Measurements from ENCODE around the gene TMPRSS11E. TPM values are rescaled to one million over a fixed set of nuclear protein-coding genes. Genes with fewer than 3 reads are reported as not detected.

The TMPRSS11E gene
- total RNA-seq, 1 donor from 2014 or later, result 0.41 TPM

- Histone ChIP-seq H3K9ac (ENCODE audit: low read length) (no peak overlapping the region), H3K4me2 (ENCODE audit: low read length) (no peak overlapping the region), H3K79me2 (ENCODE audit: insufficient read depth, low read length) (no peaks in the 10 kb centered on the region), H3K36me3 (ENCODE audit: insufficient read depth, low read length) (no peaks in the 10 kb centered on the region), H3K4me1 (ENCODE audit: insufficient read depth, low read length) (no peaks in the 10 kb centered on the region), H4K20me1 (ENCODE audit: insufficient read depth, low read length) (no peaks in the 10 kb centered on the region), H3K27ac (ENCODE audit: low read depth, low read length) (no peak overlapping the region), H3K4me3 (ENCODE audit: insufficient read depth, low read depth, low read length) (no peak overlapping the region), H3K9me3 (ENCODE audit: insufficient read depth, low read depth, low read length) (no peaks in the 10 kb centered on the region), H2AFZ (ENCODE audit: low read depth, low read length) (no peak overlapping the region), H3K27me3 (ENCODE audit: insufficient read depth, low read length) (no peaks in the 10 kb centered on the region)
- DNase-seq (ENCODE audit: low read depth), result no peak
- H3K4me1 Mint-ChIP-seq (ENCODE audit: low read depth, unreplicated experiment), result no peaks in the 10 kb centered on the region
- TF ChIP-seq CTCF (IDR thresholded peaks at IDR 0.05; ENCODE audit: insufficient read depth, low read depth, low read length) (no peak), EZH2 (IDR thresholded peaks at IDR 0.05; ENCODE audit: insufficient read depth, low read length) (no peak)
- no peaks in the 10 kb centered on the region for H3K36me3 Mint-ChIP-seq (ENCODE audit: low read depth, unreplicated experiment)
- H3K9me3 Mint-ChIP-seq (ENCODE audit: unreplicated experiment), result no peaks in the 10 kb centered on the region
- no peak overlapping the region for H3K27ac Mint-ChIP-seq (ENCODE audit: unreplicated experiment)
- no peak for FAIRE-seq
- H3K4me3 Mint-ChIP-seq (ENCODE audit: unreplicated experiment), result no peak overlapping the region
- H3K27me3 Mint-ChIP-seq (ENCODE audit: low read depth, unreplicated experiment), result no peaks in the 10 kb centered on the region
Observed at GRCh38 chr4:68416591-68416990, 30.7 kb upstream of the TMPRSS11E start.

DNA sequence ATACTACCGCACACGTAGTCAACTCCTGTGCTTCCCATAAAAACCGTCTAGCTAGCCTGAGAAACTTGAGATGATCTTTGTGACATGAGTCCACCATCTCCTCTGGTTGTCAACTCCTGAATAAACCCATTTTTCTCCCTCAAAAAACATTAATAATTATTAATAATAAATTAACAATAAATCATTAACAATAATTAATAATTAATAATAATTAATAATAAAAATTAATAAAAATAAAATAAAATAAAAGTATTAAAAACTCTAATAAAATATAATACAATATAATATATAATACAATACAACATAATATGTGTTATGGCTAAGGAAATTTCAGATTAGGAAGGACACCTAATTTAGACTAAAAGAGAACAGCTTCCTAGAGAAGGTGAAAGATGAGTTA is 20.7 kb upstream of the TMPRSS11E start:
- Mint-ChIP-seq H3K27me3 (ENCODE audit: low read depth, unreplicated experiment) (no peaks in the 10 kb centered on the region), H3K27ac (ENCODE audit: unreplicated experiment) (no peak overlapping the region), H3K9me3 (ENCODE audit: unreplicated experiment) (peaks cover 3% of the 10 kb centered on the region), H3K36me3 (ENCODE audit: low read depth, unreplicated experiment) (no peaks in the 10 kb centered on the region), H3K4me1 (ENCODE audit: low read depth, unreplicated experiment) (no peaks in the 10 kb centered on the region), H3K4me3 (ENCODE audit: unreplicated experiment) (no peak overlapping the region)
- H3K9ac ChIP-seq (ENCODE audit: low read length), result no peak overlapping the region
- H3K36me3 ChIP-seq (ENCODE audit: insufficient read depth, low read length), result no peaks in the 10 kb centered on the region
- H3K27ac ChIP-seq (ENCODE audit: low read depth, low read length), result no peak overlapping the region
- no peak overlapping the region for H2AFZ ChIP-seq (ENCODE audit: low read depth, low read length)
- no peaks in the 10 kb centered on the region for H3K79me2 ChIP-seq (ENCODE audit: insufficient read depth, low read length)
- TF ChIP-seq EZH2 (IDR thresholded peaks at IDR 0.05; ENCODE audit: insufficient read depth, low read length) (no peak), CTCF (IDR thresholded peaks at IDR 0.05; ENCODE audit: insufficient read depth, low read depth, low read length) (no peak)
- H3K4me2 ChIP-seq (ENCODE audit: low read length), result no peak overlapping the region
- H3K4me1 ChIP-seq (ENCODE audit: insufficient read depth, low read length), result no peaks in the 10 kb centered on the region
- H3K27me3 ChIP-seq (ENCODE audit: insufficient read depth, low read length), result no peaks in the 10 kb centered on the region
- H3K9me3 ChIP-seq (ENCODE audit: insufficient read depth, low read depth, low read length), result no peaks in the 10 kb centered on the region
- FAIRE-seq (no peak), DNase-seq (ENCODE audit: low read depth) (no peak)
- H3K4me3 ChIP-seq (ENCODE audit: insufficient read depth, low read depth, low read length), result no peak overlapping the region
- no peaks in the 10 kb centered on the region for H4K20me1 ChIP-seq (ENCODE audit: insufficient read depth, low read length)

DNA sequence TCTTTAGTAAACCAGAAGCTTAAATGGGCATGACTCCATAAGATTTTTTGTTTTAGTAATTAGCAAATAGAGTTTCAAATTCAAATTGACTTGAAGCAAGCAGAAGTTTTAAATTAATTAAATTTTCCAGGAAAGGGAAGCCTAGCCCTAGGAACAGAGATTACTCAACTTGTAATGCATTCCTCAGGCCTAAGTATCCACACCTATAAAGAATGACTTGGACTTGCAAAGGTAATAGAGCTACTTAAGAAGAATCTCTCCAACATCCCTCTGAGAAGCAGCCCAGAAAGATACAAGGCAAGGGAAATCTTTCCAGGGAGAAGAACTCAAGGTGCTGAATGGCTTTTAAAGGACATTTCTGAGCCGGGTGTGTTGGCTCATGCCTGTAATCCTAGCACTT is 16.9 kb upstream of the TMPRSS11E start:
- Histone ChIP-seq H3K36me3 (ENCODE audit: insufficient read depth, low read length) (no peaks in the 10 kb centered on the region), H3K27ac (ENCODE audit: low read depth, low read length) (no peak overlapping the region), H3K4me3 (ENCODE audit: insufficient read depth, low read depth, low read length) (no peak overlapping the region), H4K20me1 (ENCODE audit: insufficient read depth, low read length) (no peaks in the 10 kb centered on the region), H2AFZ (ENCODE audit: low read depth, low read length) (no peak overlapping the region), H3K9me3 (ENCODE audit: insufficient read depth, low read depth, low read length) (no peaks in the 10 kb centered on the region), H3K4me2 (ENCODE audit: low read length) (no peak overlapping the region), H3K79me2 (ENCODE audit: insufficient read depth, low read length) (no peaks in the 10 kb centered on the region), H3K9ac (ENCODE audit: low read length) (no peak overlapping the region), H3K27me3 (ENCODE audit: insufficient read depth, low read length) (no peaks in the 10 kb centered on the region), H3K4me1 (ENCODE audit: insufficient read depth, low read length) (no peaks in the 10 kb centered on the region)
- no peaks in the 10 kb centered on the region for H3K4me1 Mint-ChIP-seq (ENCODE audit: low read depth, unreplicated experiment)
- no peak for DNase-seq (ENCODE audit: low read depth)
- H3K36me3 Mint-ChIP-seq (ENCODE audit: low read depth, unreplicated experiment), result no peaks in the 10 kb centered on the region
- no peak for FAIRE-seq
- no peaks in the 10 kb centered on the region for H3K27me3 Mint-ChIP-seq (ENCODE audit: low read depth, unreplicated experiment)
- H3K9me3 Mint-ChIP-seq (ENCODE audit: unreplicated experiment), result no peaks in the 10 kb centered on the region
- no peak overlapping the region for H3K4me3 Mint-ChIP-seq (ENCODE audit: unreplicated experiment)
- H3K27ac Mint-ChIP-seq (ENCODE audit: unreplicated experiment), result no peak overlapping the region
- no peak for TF ChIP-seq EZH2 (IDR thresholded peaks at IDR 0.05; ENCODE audit: insufficient read depth, low read length)
- TF ChIP-seq CTCF (IDR thresholded peaks at IDR 0.05; ENCODE audit: insufficient read depth, low read depth, low read length), result no peak

Measured in astrocyte (in vitro differentiated cells and primary cell).